ENCODE measurements around the gene KLHDC3.

DNA sequence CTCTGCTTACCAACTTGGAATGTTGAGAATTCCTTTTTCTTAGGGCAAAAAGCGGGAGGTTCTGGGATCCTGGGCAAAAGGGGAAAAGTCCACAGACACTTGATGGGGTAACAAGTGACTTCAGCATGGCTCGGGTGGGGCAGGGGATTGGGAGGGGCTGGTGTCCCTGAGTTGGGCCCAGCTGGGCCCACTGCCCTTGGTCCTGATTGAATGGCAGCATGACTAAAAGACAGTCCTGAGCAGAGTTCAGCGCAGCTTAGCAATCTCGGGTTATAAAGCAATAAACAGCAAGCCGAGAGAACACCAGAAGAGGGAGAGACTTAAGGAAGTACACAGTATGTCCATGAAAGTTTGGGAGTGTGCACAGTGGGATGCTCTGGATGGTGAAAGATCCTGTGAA, 24.1 kb upstream of the KLHDC3 start:
- no peak for TF ChIP-seq CHD2 (IDR thresholded peaks at IDR 0.05; ENCODE audit: low read depth, low read length)
- TF ChIP-seq SIX5 (IDR thresholded peaks at IDR 0.05; ENCODE audit: borderline replicate concordance in 1 of 2, insufficient read depth in 1 of 2, low read depth in 1 of 2, low read length in 2 of 2), result no peak
- no peak for TF ChIP-seq CTCF (IDR thresholded peaks at IDR 0.05 in 2 of 3, conservative IDR thresholded peaks at IDR 0.05 in 1 of 3; ENCODE audit: insufficient read depth in 2 of 3, low read depth in 1 of 3, low read length in 3 of 3)
